ENCODE measurements around the gene PPP1R14B. TPM values are rescaled to one million over a fixed set of nuclear protein-coding genes. Genes with fewer than 3 reads are reported as not detected.

PPP1R14B gene
- total RNA-seq, 2 donors from 2014 or later = 113 to 234 TPM

DNA sequence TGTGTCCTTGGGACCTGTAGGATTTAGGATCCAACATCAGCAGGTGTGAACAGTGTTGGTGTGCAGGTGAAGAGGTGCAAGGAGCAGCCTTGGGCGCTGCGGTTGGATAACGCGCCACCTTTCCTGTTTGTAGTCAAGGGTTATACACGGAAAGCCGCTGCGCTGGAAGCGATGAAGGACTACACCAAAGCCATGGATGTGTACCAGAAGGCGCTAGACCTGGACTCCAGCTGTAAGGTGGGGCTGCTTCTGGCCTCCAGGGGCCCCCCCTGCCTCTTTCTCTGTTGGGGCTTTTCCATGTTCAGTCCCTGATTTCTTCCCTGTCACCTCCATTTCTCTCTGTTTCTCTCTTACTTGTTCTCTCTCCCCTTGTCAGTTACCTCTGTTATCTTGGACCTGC, 43.8 kb downstream of the PPP1R14B start:
- H3K9ac ChIP-seq (ENCODE audit: low read depth in 2 of 2, low read length in 2 of 2) = no peak overlapping the region
- no peaks in the 10 kb centered on the region for H3K9me3 ChIP-seq
- intact Hi-C loops (cut with DNase I) = loop anchor here (5.0 kb wide), 1 partner anchor 99 kb away; the partner anchor contains the start of gene CATSPERZ
- no peak for DNase-seq
- H3K27ac ChIP-seq = no peak overlapping the region
- peaks cover 17% of the 10 kb centered on the region for H3K4me1 ChIP-seq
- H3K27me3 ChIP-seq = no peaks in the 10 kb centered on the region
- H3K4me3 ChIP-seq = no peak overlapping the region
- TF ChIP-seq, protein P1, sequence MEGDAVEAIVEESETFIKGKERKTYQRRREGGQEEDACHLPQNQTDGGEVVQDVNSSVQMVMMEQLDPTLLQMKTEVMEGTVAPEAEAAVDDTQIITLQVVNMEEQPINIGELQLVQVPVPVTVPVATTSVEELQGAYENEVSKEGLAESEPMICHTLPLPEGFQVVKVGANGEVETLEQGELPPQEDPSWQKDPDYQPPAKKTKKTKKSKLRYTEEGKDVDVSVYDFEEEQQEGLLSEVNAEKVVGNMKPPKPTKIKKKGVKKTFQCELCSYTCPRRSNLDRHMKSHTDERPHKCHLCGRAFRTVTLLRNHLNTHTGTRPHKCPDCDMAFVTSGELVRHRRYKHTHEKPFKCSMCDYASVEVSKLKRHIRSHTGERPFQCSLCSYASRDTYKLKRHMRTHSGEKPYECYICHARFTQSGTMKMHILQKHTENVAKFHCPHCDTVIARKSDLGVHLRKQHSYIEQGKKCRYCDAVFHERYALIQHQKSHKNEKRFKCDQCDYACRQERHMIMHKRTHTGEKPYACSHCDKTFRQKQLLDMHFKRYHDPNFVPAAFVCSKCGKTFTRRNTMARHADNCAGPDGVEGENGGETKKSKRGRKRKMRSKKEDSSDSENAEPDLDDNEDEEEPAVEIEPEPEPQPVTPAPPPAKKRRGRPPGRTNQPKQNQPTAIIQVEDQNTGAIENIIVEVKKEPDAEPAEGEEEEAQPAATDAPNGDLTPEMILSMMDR (IDR thresholded peaks at IDR 0.05) = no peak
- H3K36me3 ChIP-seq = peaks cover 27% of the 10 kb centered on the region

DNA sequence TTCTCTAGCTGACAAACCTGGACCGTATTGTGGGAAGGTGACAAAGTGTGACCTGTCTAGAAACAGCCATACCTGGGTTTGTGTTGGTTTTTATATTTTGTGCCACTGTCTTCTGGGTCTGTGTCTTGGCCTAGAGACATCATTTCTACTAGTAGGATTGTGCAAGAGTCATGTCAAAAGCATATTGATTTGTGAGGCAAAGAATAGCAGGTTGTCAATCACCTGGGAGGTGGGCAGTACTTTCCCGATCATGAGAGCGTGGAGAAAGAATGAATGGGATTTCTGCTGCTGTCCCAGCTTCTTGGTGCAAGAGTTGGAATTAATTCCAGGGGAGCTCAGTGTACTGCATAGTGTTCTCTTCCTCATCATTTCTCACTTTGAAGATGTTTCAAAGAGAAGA, 45.2 kb downstream of the PPP1R14B start:
- H3K27ac ChIP-seq = no peak overlapping the region
- H3K9ac ChIP-seq (ENCODE audit: low read depth in 2 of 2, low read length in 2 of 2) = no peak overlapping the region
- TF ChIP-seq, protein P1 (IDR thresholded peaks at IDR 0.05) = no peak
- peaks cover 39% of the 10 kb centered on the region for H3K36me3 ChIP-seq
- H3K9me3 ChIP-seq = no peaks in the 10 kb centered on the region
- DNase-seq = no peak
- intact Hi-C loops (cut with DNase I) = loop anchor here (5.0 kb wide), 1 partner anchor 101 kb away; the partner anchor contains the start of gene CATSPERZ
- no peaks in the 10 kb centered on the region for H3K27me3 ChIP-seq
- H3K4me1 ChIP-seq = peaks cover 15% of the 10 kb centered on the region
- H3K4me3 ChIP-seq = no peak overlapping the region

DNA sequence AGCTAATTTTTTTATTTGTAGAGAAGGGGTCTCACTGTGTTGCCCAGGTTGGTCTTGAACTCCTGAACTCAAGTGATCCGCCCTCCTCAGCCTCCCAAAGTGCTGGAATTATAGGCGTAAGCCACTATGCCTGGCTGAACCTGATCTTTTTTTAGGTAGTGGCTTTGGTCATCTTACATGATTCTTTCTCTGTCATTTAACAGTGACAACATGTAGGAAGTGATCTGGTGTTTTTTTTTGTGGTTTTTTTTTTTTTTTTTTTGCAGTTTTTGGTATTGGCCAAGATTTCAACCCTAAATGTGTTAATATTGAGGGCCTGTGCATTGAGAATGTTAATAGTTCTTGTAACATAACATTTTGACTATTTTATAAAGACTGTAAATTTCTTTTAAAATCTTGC, 48.2 kb downstream of the PPP1R14B start:
- Histone ChIP-seq H3K9me3 (no peaks in the 10 kb centered on the region), H3K36me3 (peaks cover 44% of the 10 kb centered on the region), H3K4me1 (no peaks in the 10 kb centered on the region), H3K27me3 (no peaks in the 10 kb centered on the region), H3K27ac (no peak overlapping the region), H3K4me3 (no peak overlapping the region), H3K9ac (ENCODE audit: low read depth in 2 of 2, low read length in 2 of 2) (no peak overlapping the region)
- DNase-seq = no peak
- intact Hi-C loops (cut with DNase I) = no loop called here
- TF ChIP-seq, protein P1 (IDR thresholded peaks at IDR 0.05) = no peak

DNA sequence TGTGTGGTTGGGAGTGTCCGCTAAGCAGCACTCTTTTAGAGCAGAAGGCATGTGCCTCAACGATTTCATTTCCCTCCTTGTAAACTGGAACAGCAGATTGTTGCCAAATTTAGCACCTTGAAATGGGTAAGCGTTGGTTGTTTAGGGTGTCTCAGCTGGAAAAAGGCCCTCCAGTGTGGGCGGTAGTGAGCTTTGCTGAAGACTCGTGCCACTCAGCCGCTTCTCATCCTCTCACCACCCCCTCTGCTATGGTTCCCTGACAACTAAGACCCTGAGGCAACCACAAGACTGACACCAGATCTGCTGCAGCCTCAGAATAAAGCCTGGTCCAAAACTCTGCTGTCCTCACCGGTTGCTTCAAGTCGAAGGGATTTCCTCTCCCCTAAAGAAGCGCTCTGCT, 50.1 kb downstream of the PPP1R14B start:
- DNase-seq = no peak
- H3K36me3 ChIP-seq = peaks cover 35% of the 10 kb centered on the region
- TF ChIP-seq, protein P1 (IDR thresholded peaks at IDR 0.05) = no peak
- H3K4me1 ChIP-seq = no peaks in the 10 kb centered on the region
- H3K27ac ChIP-seq = no peak overlapping the region
- H3K27me3 ChIP-seq = no peaks in the 10 kb centered on the region
- intact Hi-C loops (cut with DNase I) = no loop called here
- H3K4me3 ChIP-seq = no peak overlapping the region
- H3K9ac ChIP-seq (ENCODE audit: low read depth in 2 of 2, low read length in 2 of 2) = no peak overlapping the region
- H3K9me3 ChIP-seq = no peaks in the 10 kb centered on the region

Other genes starting within 250 kb of the PPP1R14B start
- under 1 TPM; 0.20 to 0.96 TPM for gene FLRT1, start 211.0 kb downstream of the PPP1R14B start, total RNA-seq
- gene MACROD1, start 80.8 kb downstream of the PPP1R14B start, total RNA-seq = 10 to 100 TPM; 18.6 to 22.9 TPM
- gene STIP1, start 60.8 kb downstream of the PPP1R14B start, total RNA-seq = 100 to 1,000 TPM in 1 of 2 donors, 10 to 100 TPM in 1; 95.5 to 232 TPM
- 10 to 100 TPM; 10.9 to 16.6 TPM for gene FERMT3, start 40.2 kb downstream of the PPP1R14B start, total RNA-seq
- 10 to 100 TPM; 52.3 to 63.6 TPM for gene TRPT1, start 20.8 kb downstream of the PPP1R14B start, total RNA-seq
- 100 to 1,000 TPM; 110 to 168 TPM for gene NUDT22, start 20.7 kb downstream of the PPP1R14B start, total RNA-seq
- 10 to 100 TPM; 39.9 to 50.3 TPM for gene DNAJC4, start 16.4 kb downstream of the PPP1R14B start, total RNA-seq
- gene VEGFB, start 12.4 kb downstream of the PPP1R14B start, total RNA-seq = 10 to 100 TPM; 25.9 to 59.5 TPM
- 100 to 1,000 TPM in 1 of 2 donors, 10 to 100 TPM in 1; 71.7 to 104 TPM for gene FKBP2, start 5.8 kb downstream of the PPP1R14B start, total RNA-seq
- gene PLCB3, start 4.6 kb upstream of the PPP1R14B start, total RNA-seq = 100 to 1,000 TPM in 1 of 2 donors, 10 to 100 TPM in 1; 86.9 to 108 TPM
- 10 to 100 TPM; 86.0 to 89.6 TPM for gene BAD, start 37.7 kb upstream of the PPP1R14B start, total RNA-seq
- gene GPR137, start 38.9 kb upstream of the PPP1R14B start, total RNA-seq = 10 to 100 TPM; 36.0 to 58.8 TPM
- not detected for gene KCNK4, start 44.4 kb upstream of the PPP1R14B start, total RNA-seq
- gene CATSPERZ, start 53.4 kb upstream of the PPP1R14B start, total RNA-seq = under 1 TPM in 1 of 2 donors, not detected in 1; 0.56 TPM
- gene ESRRA, start 58.6 kb upstream of the PPP1R14B start, total RNA-seq = 100 to 1,000 TPM; 150 to 187 TPM
- 100 to 1,000 TPM in 1 of 2 donors, 10 to 100 TPM in 1; 75.9 to 184 TPM for gene TRMT112, start 70.6 kb upstream of the PPP1R14B start, total RNA-seq
- gene PRDX5, start 71.2 kb upstream of the PPP1R14B start, total RNA-seq = 100 to 1,000 TPM; 301 to 425 TPM
- 10 to 100 TPM; 15.0 to 52.2 TPM for gene CCDC88B, start 93.3 kb upstream of the PPP1R14B start, total RNA-seq
- 10 to 100 TPM; 28.9 to 59.1 TPM for gene RPS6KA4, start 112.2 kb upstream of the PPP1R14B start, total RNA-seq